Measurements from ENCODE around the gene EFNB1. TPM values are rescaled to one million over a fixed set of nuclear protein-coding genes. Genes with fewer than 3 reads are reported as not detected.

Gene EFNB1
- total and polyA plus RNA-seq, 9 of the 15 experiments (the other 6 are each of a cell fraction or from before 2014, with no cell fraction given): 0.01 to 2.1 (median 0.99) TPM; not detected in 1

DNA sequence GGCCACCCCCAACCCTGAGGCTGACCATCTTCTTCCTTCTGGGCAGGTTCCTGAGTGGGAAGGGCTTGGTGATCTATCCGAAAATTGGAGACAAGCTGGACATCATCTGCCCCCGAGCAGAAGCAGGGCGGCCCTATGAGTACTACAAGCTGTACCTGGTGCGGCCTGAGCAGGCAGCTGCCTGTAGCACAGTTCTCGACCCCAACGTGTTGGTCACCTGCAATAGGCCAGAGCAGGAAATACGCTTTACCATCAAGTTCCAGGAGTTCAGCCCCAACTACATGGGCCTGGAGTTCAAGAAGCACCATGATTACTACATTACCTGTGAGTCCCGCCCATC, 9.7 kb downstream of the EFNB1 start (continued):
- TF ChIP-seq JUND (IDR thresholded peaks at IDR 0.05; ENCODE audit: borderline replicate concordance, low read depth, low read length) (no peak), JUND (tag; IDR thresholded peaks at IDR 0.05; ENCODE audit: borderline replicate concordance, low read depth, low read length) (no peak), BRD4 (IDR thresholded peaks at IDR 0.05) (no peak), ZNF584 (CRISPR knock-in tag; IDR thresholded peaks at IDR 0.05; ENCODE audit: low read depth) (no peak), ZNF253 (CRISPR knock-in tag; conservative IDR thresholded peaks at IDR 0.05) (no peak), ZC3H11A (IDR thresholded peaks at IDR 0.05; ENCODE audit: low read depth, low read length) (no peak), ZBTB1 (CRISPR knock-in tag; IDR thresholded peaks at IDR 0.05; ENCODE audit: borderline replicate concordance, low read depth) (no peak), BMI1 (IDR thresholded peaks at IDR 0.05; ENCODE audit: low read length) (no peak)

DNA sequence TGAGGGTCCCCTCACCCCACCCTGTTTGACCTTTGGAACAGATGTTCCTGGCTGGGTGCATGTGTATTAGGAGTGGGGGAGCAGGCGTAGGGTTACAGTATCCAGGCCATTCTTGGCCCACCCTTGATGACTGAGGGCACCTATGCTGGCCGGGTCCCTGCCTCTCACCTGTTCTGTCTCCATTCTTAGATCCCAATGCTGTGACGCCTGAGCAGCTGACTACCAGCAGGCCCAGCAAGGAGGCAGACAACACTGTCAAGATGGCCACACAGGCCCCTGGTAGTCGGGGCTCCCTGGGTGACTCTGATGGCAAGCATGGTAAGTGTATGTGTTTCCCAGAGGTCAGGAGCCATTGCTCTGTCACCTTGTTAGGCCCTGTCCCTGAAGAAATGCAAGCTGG, 10.9 kb downstream of the EFNB1 start:
- Histone ChIP-seq H3K4me3 (no peak overlapping the region), H3K9ac (ENCODE audit: insufficient read depth in 1 of 2, low read depth in 2 of 2, low read length in 2 of 2) (no peak overlapping the region), H3K27ac (ENCODE audit: extremely low read depth, low read depth, low read length) (no peak overlapping the region), H4K20me1 (replicated peaks; ENCODE audit: control insufficient read depth, insufficient read depth, low read length) (no peaks in the 10 kb centered on the region), H3K27me3 (ENCODE audit: control insufficient read depth in 2 of 2, insufficient read depth in 2 of 2, low read length in 2 of 2) (no peaks in the 10 kb centered on the region), H3K9me1 (ENCODE audit: control insufficient read depth, insufficient read depth, low read length) (no peaks in the 10 kb centered on the region), H3K4me2 (ENCODE audit: insufficient read depth, low read length) (no peak overlapping the region), H3K36me3 (ENCODE audit: control insufficient read depth, insufficient read depth, low read length) (no peaks in the 10 kb centered on the region), H3K4me1 (replicated peaks in 1 of 2; ENCODE audit: control insufficient read depth in 2 of 2, insufficient read depth in 2 of 2, low read length in 2 of 2) (no peaks in the 10 kb centered on the region), H3K79me2 (ENCODE audit: control insufficient read depth, insufficient read depth, low read length) (no peaks in the 10 kb centered on the region), H2AFZ (ENCODE audit: low read depth, low read length) (no peak overlapping the region), H3K9me3 (replicated peaks; ENCODE audit: control insufficient read depth, insufficient read depth, low read depth, low read length) (no peaks in the 10 kb centered on the region)
- DNase-seq (ENCODE audit: extremely low read depth in 1 of 4, low spot score in 3 of 4) (no peak), ATAC-seq (no peak), FAIRE-seq (no peak)
- in situ Hi-C loops (cut with MboI) (no loop called here), intact Hi-C loops (cut with micrococcal nuclease) (no loop called here)
- POLR2A ChIA-PET: interaction anchor here (0.6 kb wide), 1 partner anchor 15 kb away, joined by 3 read pairs; no protein-coding TSS in a partner anchor
- WGBS (ENCODE audit: insufficient coverage, low coverage, missing lambda C conversion rate): 6% methylated on average over 2 of the region's 4 CpGs
- CTCF ChIA-PET (ENCODE audit: low intra/inter-chr PET ratio): no interaction called here
- no TSS peak for BruUV-seq (replicated peaks)
- TF ChIP-seq NCOA6 (IDR thresholded peaks at IDR 0.05): no peak
- no peak for TF ChIP-seq ZNF584 (CRISPR knock-in tag; IDR thresholded peaks at IDR 0.05; ENCODE audit: low read depth)
- TF ChIP-seq, protein P1, sequence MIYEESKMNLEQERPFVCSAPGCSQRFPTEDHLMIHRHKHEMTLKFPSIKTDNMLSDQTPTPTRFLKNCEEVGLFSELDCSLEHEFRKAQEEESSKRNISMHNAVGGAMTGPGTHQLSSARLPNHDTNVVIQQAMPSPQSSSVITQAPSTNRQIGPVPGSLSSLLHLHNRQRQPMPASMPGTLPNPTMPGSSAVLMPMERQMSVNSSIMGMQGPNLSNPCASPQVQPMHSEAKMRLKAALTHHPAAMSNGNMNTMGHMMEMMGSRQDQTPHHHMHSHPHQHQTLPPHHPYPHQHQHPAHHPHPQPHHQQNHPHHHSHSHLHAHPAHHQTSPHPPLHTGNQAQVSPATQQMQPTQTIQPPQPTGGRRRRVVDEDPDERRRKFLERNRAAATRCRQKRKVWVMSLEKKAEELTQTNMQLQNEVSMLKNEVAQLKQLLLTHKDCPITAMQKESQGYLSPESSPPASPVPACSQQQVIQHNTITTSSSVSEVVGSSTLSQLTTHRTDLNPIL (CRISPR knock-in tag; IDR thresholded peaks at IDR 0.05): no peak
- TF ChIP-seq, protein P2, sequence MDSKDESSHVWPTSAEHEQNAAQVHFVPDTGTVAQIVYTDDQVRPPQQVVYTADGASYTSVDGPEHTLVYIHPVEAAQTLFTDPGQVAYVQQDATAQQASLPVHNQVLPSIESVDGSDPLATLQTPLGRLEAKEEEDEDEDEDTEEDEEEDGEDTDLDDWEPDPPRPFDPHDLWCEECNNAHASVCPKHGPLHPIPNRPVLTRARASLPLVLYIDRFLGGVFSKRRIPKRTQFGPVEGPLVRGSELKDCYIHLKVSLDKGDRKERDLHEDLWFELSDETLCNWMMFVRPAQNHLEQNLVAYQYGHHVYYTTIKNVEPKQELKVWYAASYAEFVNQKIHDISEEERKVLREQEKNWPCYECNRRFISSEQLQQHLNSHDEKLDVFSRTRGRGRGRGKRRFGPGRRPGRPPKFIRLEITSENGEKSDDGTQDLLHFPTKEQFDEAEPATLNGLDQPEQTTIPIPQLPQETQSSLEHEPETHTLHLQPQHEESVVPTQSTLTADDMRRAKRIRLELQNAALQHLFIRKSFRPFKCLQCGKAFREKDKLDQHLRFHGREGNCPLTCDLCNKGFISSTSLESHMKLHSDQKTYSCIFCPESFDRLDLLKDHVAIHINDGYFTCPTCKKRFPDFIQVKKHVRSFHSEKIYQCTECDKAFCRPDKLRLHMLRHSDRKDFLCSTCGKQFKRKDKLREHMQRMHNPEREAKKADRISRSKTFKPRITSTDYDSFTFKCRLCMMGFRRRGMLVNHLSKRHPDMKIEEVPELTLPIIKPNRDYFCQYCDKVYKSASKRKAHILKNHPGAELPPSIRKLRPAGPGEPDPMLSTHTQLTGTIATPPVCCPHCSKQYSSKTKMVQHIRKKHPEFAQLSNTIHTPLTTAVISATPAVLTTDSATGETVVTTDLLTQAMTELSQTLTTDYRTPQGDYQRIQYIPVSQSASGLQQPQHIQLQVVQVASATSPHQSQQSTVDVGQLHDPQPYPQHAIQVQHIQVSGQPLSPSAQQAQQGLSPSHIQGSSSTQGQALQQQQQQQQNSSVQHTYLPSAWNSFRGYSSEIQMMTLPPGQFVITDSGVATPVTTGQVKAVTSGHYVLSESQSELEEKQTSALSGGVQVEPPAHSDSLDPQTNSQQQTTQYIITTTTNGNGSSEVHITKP (IDR thresholded peaks at IDR 0.05; ENCODE audit: partially characterized antibody): no peak
- TF ChIP-seq TAF9B (IDR thresholded peaks at IDR 0.05; ENCODE audit: partially characterized antibody): no peak

Measured in K562 (cell line).